ENCODE data around the gene WDR45B. TPM values are rescaled to one million over a fixed set of nuclear protein-coding genes. Genes with fewer than 3 reads are reported as not detected.

Gene WDR45B
- total and polyA plus RNA-seq, 2 donors (not counting 3 experiments of a cell fraction or from before 2014, with no cell fraction given): 62.0 to 76.7 TPM

GRCh38 chr17:82615084-82616020 is 32.9 kb downstream of the WDR45B start:
- intact Hi-C loops (cut with micrococcal nuclease): no loop called here
- Histone ChIP-seq H3K4me2 (ENCODE audit: insufficient read depth, low read length) (no peak overlapping the region), H3K9ac (replicated peaks; ENCODE audit: extremely low read depth, insufficient read depth, low read length) (no peak overlapping the region), H3K79me2 (ENCODE audit: control insufficient read depth, insufficient read depth, low read length) (no peaks in the 10 kb centered on the region), H3K9me3 (replicated peaks; ENCODE audit: control insufficient read depth, insufficient read depth, low read length) (no peaks in the 10 kb centered on the region), H3K4me1 (ENCODE audit: control insufficient read depth, extremely low read depth, insufficient read depth, low read length) (no peaks in the 10 kb centered on the region), H2AFZ (ENCODE audit: low read depth, low read length) (no peak overlapping the region), H3K4me3 (replicated peaks in 1 of 3; ENCODE audit: insufficient read depth in 1 of 3, low read depth in 1 of 3, low read length in 3 of 3) (no peak overlapping the region), H4K20me1 (replicated peaks; ENCODE audit: control insufficient read depth, extremely low read depth, insufficient read depth, low read length) (no peaks in the 10 kb centered on the region), H3K36me3 (ENCODE audit: control insufficient read depth in 2 of 2, extremely low read depth in 1 of 2, insufficient read depth in 2 of 2, low read length in 2 of 2) (peaks cover 15 to 39% of the 10 kb centered on the region in 2 experiments), H3K9me1 (replicated peaks; ENCODE audit: control insufficient read depth, extremely low read depth, insufficient read depth, low read length) (no peaks in the 10 kb centered on the region), H3K27ac (ENCODE audit: insufficient read depth, low read depth, low read length) (no peak overlapping the region), H3K27me3 (ENCODE audit: control insufficient read depth in 2 of 2, insufficient read depth in 2 of 2, low read length in 2 of 2) (no peaks in the 10 kb centered on the region)
- BruUV-seq (replicated peaks): TSS peak; percentile 58
- ChIA-PET POLR2A (no interaction called here), CTCF (no interaction called here)
- no peak for DNase-seq (ENCODE audit: low read depth, low spot score)
- dilution Hi-C loops (cut with MboI; ENCODE audit: extremely low pct_ligation_motif_present, low sequenced_read_pairs): no loop called here
- TF ChIP-seq CTCF (IDR thresholded peaks at IDR 0.05; ENCODE audit: extremely low read depth in 1 of 2, insufficient read depth in 1 of 2, low read depth in 1 of 2, low read length in 2 of 2) (no peak), JUN (IDR thresholded peaks at IDR 0.05; ENCODE audit: borderline replicate concordance, insufficient read depth, insufficient read length, low read depth) (no peak), GATA2 (IDR thresholded peaks at IDR 0.05; ENCODE audit: insufficient read depth, insufficient read length, low read depth, low read length) (no peak), POLR2AphosphoS5 (IDR thresholded peaks at IDR 0.05; ENCODE audit: insufficient read depth, low read depth, low read length) (no peak), MAX (IDR thresholded peaks at IDR 0.05; ENCODE audit: insufficient read depth, insufficient read length) (no peak), MYC (IDR thresholded peaks at IDR 0.05; ENCODE audit: low read depth, low read length) (no peak), FOS (IDR thresholded peaks at IDR 0.05; ENCODE audit: borderline replicate concordance, insufficient read depth, low read length) (no peak), POLR2A (IDR thresholded peaks at IDR 0.05; ENCODE audit: low read depth, low read length) (no peak), EZH2 (IDR thresholded peaks at IDR 0.05; ENCODE audit: borderline replicate concordance, low read depth, low read length, severe bottlenecking) (no peak)
- no peak for FAIRE-seq
